HEK293 (cell line): ENCODE results near the gene SLC35F3.

Experiments used
- CTCF ChIP-seq: fragments of 450-650 bp; formaldehyde crosslinking; IDR thresholded peaks from 2 replicates; pipeline ENCODE4 v1.5.1; 2016; ENCODE audit warnings: missing biosample characterization, missing genetic modification characterization
- PBX3 ChIP-seq: sonication (generic); formaldehyde crosslinking; IDR thresholded peaks from 2 replicates; pipeline ENCODE4 v1.8.1; 2022; ENCODE audit warnings: mild to moderate bottlenecking, moderate library complexity, missing genetic modification reagents
- ZNF133 ChIP-seq: fragments of 450-650 bp; formaldehyde crosslinking; IDR thresholded peaks from 2 replicates; pipeline ENCODE4 v1.5.1; 2016; ENCODE audit warnings: missing biosample characterization, missing genetic modification characterization
- ZNF169 ChIP-seq: fragments of 450-650 bp; formaldehyde crosslinking; IDR thresholded peaks from 2 replicates; pipeline ENCODE4 v1.5.1; 2016; ENCODE audit warnings: missing biosample characterization, missing genetic modification characterization
- ZNF548 ChIP-seq: fragments of 450-650 bp; formaldehyde crosslinking; IDR thresholded peaks from 2 replicates; pipeline ENCODE4 v1.5.1; 2016; ENCODE audit warnings: missing biosample characterization, missing genetic modification characterization

GRCh38 chr1:234295626-234296025, 391.1 kb downstream of the SLC35F3 start:
- TF ChIP-seq CTCF (no peak), ZNF548 (tag by site-specific recombination) (no peak), PBX3 (CRISPR knock-in tag) (no peak), ZNF169 (tag by site-specific recombination) (no peak), ZNF133 (tag by site-specific recombination) (no peak)
